CD4-positive, alpha-beta T cell (primary cell): ENCODE results near the gene PLXNB3. TPM values are rescaled to one million over a fixed set of nuclear protein-coding genes. Genes with fewer than 3 reads are reported as not detected.
A peak's percentile ranks its signal among the peaks of the same experiment; 100 is the strongest.

ENCODE experiments used
- ATAC-seq: fragments of 200-7000 bp; cut with Tn5 transposase; one replicate; pipeline ENCODE4 v1.10.0; 2022; ENCODE audit warnings: mild to moderate bottlenecking; ENCODE audit not compliant: poor library complexity
- CTCF ChIA-PET: fragments of 350-600 bp; sonication (Branson Sonifier 250); formaldehyde crosslinking; loops from one replicate; lab custom pipeline; 2021; ENCODE audit warnings: antibody characterized with exemption, inconsistent platforms; lab: Charles Lee
- POLR2A ChIA-PET: fragments of 350-600 bp; sonication (Branson Sonifier 250); formaldehyde crosslinking; loops from one replicate; lab custom pipeline; 2021; ENCODE audit warnings: antibody characterized with exemption, inconsistent platforms; lab: Charles Lee
- DNase-seq, 14 experiments: peaks; one replicate each; pipeline ENCODE4 v3.0.0-alpha.2; 2013 to 2020; ENCODE audit warnings: mixed read lengths in 2 of 14
- H3K27ac ChIP-seq, 2 donors: one replicate each; pipeline versions ENCODE4 v1.5.1 to v1.7.0; 2013; ENCODE audit warnings: low read length in 2 of 2, low read depth in 1 of 2, mild to moderate bottlenecking in 1 of 2
- H3K27me3 ChIP-seq, 2 experiments: 1 replicate in 1 of 2; 2 replicates in 1 of 2; pipeline versions ENCODE4 v1.6.1 to v1.7.0; 2013; ENCODE audit warnings: low read length in 2 of 2, control low read depth in 1 of 2, mild to moderate bottlenecking in 1 of 2, moderate library complexity in 1 of 2; ENCODE audit not compliant: insufficient read depth in 2 of 2, control insufficient read depth in 1 of 2
- H3K36me3 ChIP-seq: one replicate; pipeline ENCODE4 v1.6.1; 2013; ENCODE audit warnings: low read length, control low read depth; ENCODE audit not compliant: insufficient read depth
- H3K4me1 ChIP-seq: one replicate; pipeline ENCODE4 v1.6.1; 2013; ENCODE audit warnings: low read length, control low read depth; ENCODE audit not compliant: insufficient read depth
- H3K4me3 ChIP-seq: one replicate; pipeline ENCODE4 v1.5.1; 2013; ENCODE audit warnings: mild to moderate bottlenecking, low read length, moderate library complexity
- H3K9me3 ChIP-seq, 2 experiments: 1 replicate in 1 of 2; 2 replicates in 1 of 2; pipeline versions ENCODE4 v1.6.1 to v1.7.0; 2013; ENCODE audit warnings: low read length in 2 of 2, mild to moderate bottlenecking in 2 of 2, control low read depth in 1 of 2, moderate library complexity in 1 of 2; ENCODE audit not compliant: control insufficient read depth in 1 of 2, insufficient read depth in 1 of 2
- H3K27ac Mint-ChIP-seq: one replicate; pipeline ENCODE4 v1.8.0; 2020; ENCODE audit warnings: mixed read lengths
- H3K27me3 Mint-ChIP-seq: one replicate; pipeline ENCODE4 v1.8.0; 2021; ENCODE audit warnings: mixed read lengths
- H3K36me3 Mint-ChIP-seq: one replicate; pipeline ENCODE4 v1.8.0; 2021; ENCODE audit warnings: low read depth, mixed read lengths
- H3K4me1 Mint-ChIP-seq: one replicate; pipeline ENCODE4 v1.8.0; 2021; ENCODE audit warnings: low read depth, mixed read lengths
- H3K4me3 Mint-ChIP-seq: one replicate; pipeline ENCODE4 v1.8.0; 2020; ENCODE audit warnings: mild to moderate bottlenecking, mixed read lengths
- H3K9me3 Mint-ChIP-seq: one replicate; pipeline ENCODE4 v1.8.0; 2020; ENCODE audit warnings: mixed read lengths
- CTCF ChIP-seq: fragments of 200-600 bp; IDR thresholded peaks from one replicate; pipeline ENCODE4 v1.8.0; 2022; ENCODE audit warnings: antibody characterized with exemption, mild to moderate bottlenecking
- intact Hi-C, 2 experiments: fragments of 100-400 bp; cut with DNase I in 1 of 2; cut with micrococcal nuclease in 1 of 2; formaldehyde crosslinking; loops; one replicate each; pipeline versions ENCODE4 v1.15.1 to v1.9.0; 2023 to 2025; cut with DNase I, micrococcal nuclease
- total RNA-seq, 174 experiments: library from RNA in 2 of 174; stranded (reverse) in 2 of 174; gene quantifications; one replicate each; pipeline ENCODE4 v1.2.3 and lab custom pipeline; 2021 to 2026

PLXNB3 gene
- total RNA-seq, 2 experiments from 2014 or later: not detected

GRCh38 chrX:153765138-153766079, 1.4 kb downstream of the PLXNB3 start:
- intact Hi-C loops: loop anchor here in 1 of 2 experiments (10.0 kb wide), 1 partner anchor 119 kb away; the partner anchor contains the start of gene L1CAM

GRCh38 chrX:153766098-153766817, 2.2 kb downstream of the PLXNB3 start:
- Mint-ChIP-seq H3K27ac (no peak overlapping the region), H3K4me1 (peaks cover 4% of the 10 kb centered on the region), H3K27me3 (no peaks in the 10 kb centered on the region), H3K9me3 (no peaks in the 10 kb centered on the region), H3K4me3 (no peak overlapping the region), H3K36me3 (no peaks in the 10 kb centered on the region)
- Histone ChIP-seq H3K4me3 (no peak overlapping the region), H3K9me3 (no peaks in the 10 kb centered on the region), H3K27ac (no peak overlapping the region), H3K36me3 (no peaks in the 10 kb centered on the region), H3K27me3 (no peaks in the 10 kb centered on the region), H3K4me1 (peaks cover 9% of the 10 kb centered on the region)
- no peak for ATAC-seq
- POLR2A ChIA-PET: no interaction called here
- CTCF ChIA-PET: interaction anchor here (1.0 kb wide), 1 partner anchor 181 kb away, joined by 3 read pairs; no protein-coding TSS in a partner anchor
- no peak for TF ChIP-seq CTCF
- intact Hi-C loops: loop anchor here in 1 of 2 experiments (10.0 kb wide), 1 partner anchor 119 kb away; the partner anchor contains the start of gene L1CAM
- DNase-seq: peak in 4 of 14 experiments; percentile 6 to 35 (median 30)

More at GRCh38 chrX:153765138-153766079, 1.4 kb downstream of the PLXNB3 start:
- H3K27ac ChIP-seq: no peak overlapping the region
- H3K36me3 ChIP-seq: no peaks in the 10 kb centered on the region
- no peaks in the 10 kb centered on the region for H3K36me3 Mint-ChIP-seq
- H3K9me3 ChIP-seq: no peaks in the 10 kb centered on the region
- H3K4me3 Mint-ChIP-seq: no peak overlapping the region
- peak in 2 of 14 experiments; percentile 10 to 20 for DNase-seq
- no peaks in the 10 kb centered on the region for H3K27me3 ChIP-seq
- no peaks in the 10 kb centered on the region for H3K9me3 Mint-ChIP-seq
- H3K4me1 ChIP-seq: peaks cover 9% of the 10 kb centered on the region
- ChIA-PET CTCF (interaction anchor here (1.0 kb wide), 1 partner anchor 182 kb away, joined by 3 read pairs; no protein-coding TSS in a partner anchor), POLR2A (no interaction called here)
- H3K27me3 Mint-ChIP-seq: no peaks in the 10 kb centered on the region
- no peak overlapping the region for H3K4me3 ChIP-seq
- ATAC-seq: no peak
- TF ChIP-seq CTCF: no peak
- H3K27ac Mint-ChIP-seq: no peak overlapping the region
- peaks cover 4% of the 10 kb centered on the region for H3K4me1 Mint-ChIP-seq
